ENCODE measurements around the gene MRPL40.

DNA sequence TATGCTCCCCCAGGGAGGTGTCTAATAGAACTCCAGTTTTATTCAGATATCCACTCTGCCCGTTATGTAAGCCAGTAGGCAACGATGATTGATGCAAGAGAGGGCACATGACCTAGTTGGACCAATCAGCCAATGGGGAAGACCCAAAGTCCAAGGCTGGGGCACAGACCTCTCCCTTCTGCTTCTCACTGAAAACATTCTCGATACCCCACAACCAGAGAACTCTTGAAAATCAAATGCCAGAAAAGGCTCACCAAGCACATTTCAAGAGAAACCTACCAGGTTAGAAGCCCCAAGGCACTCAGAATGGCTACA is 8.2 kb upstream of the MRPL40 start:
- TF ChIP-seq POLR2AphosphoS5 (IDR thresholded peaks at IDR 0.05) (no peak), POLR2A (IDR thresholded peaks at IDR 0.05; ENCODE audit: low read depth) (no peak), EP300 (IDR thresholded peaks at IDR 0.05) (no peak)
- TF ChIP-seq, protein P1, sequence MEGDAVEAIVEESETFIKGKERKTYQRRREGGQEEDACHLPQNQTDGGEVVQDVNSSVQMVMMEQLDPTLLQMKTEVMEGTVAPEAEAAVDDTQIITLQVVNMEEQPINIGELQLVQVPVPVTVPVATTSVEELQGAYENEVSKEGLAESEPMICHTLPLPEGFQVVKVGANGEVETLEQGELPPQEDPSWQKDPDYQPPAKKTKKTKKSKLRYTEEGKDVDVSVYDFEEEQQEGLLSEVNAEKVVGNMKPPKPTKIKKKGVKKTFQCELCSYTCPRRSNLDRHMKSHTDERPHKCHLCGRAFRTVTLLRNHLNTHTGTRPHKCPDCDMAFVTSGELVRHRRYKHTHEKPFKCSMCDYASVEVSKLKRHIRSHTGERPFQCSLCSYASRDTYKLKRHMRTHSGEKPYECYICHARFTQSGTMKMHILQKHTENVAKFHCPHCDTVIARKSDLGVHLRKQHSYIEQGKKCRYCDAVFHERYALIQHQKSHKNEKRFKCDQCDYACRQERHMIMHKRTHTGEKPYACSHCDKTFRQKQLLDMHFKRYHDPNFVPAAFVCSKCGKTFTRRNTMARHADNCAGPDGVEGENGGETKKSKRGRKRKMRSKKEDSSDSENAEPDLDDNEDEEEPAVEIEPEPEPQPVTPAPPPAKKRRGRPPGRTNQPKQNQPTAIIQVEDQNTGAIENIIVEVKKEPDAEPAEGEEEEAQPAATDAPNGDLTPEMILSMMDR (IDR thresholded peaks at IDR 0.05): no peak
